Mesodermal cell (in vitro differentiated cells): Measurements from ENCODE around the gene ITGA2. TPM values are rescaled to one million over a fixed set of nuclear protein-coding genes. Genes with fewer than 3 reads are reported as not detected.

Experiments
- H3K27ac ChIP-seq: 2 replicates; pipeline ENCODE4 v1.7.0; 2013; ENCODE audit warnings: mild to moderate bottlenecking, low read depth, low read length, moderate library complexity; ENCODE audit not compliant: severe bottlenecking
- H3K36me3 ChIP-seq: 2 replicates; pipeline ENCODE4 v1.7.1; 2013; ENCODE audit warnings: mild to moderate bottlenecking, low read length, moderate library complexity; ENCODE audit not compliant: control insufficient read depth, insufficient read depth
- H3K4me1 ChIP-seq: one replicate; pipeline ENCODE4 v1.7.1; 2013; ENCODE audit warnings: mild to moderate bottlenecking, low read length; ENCODE audit not compliant: insufficient read depth, control insufficient read depth, poor library complexity, severe bottlenecking
- H3K4me3 ChIP-seq: 2 replicates; pipeline ENCODE4 v1.7.0; 2013; ENCODE audit warnings: low read length, control low read depth, mild to moderate bottlenecking; ENCODE audit not compliant: insufficient read depth, poor library complexity, severe bottlenecking; ENCODE audit errors: extremely low read depth
- H3K9me3 ChIP-seq: 2 replicates; pipeline ENCODE4 v1.7.1; 2013; ENCODE audit warnings: mild to moderate bottlenecking, low read length, moderate library complexity; ENCODE audit not compliant: control insufficient read depth
- WGBS, 2 experiments: methylation state at CpG; one replicate each; pipeline ENCODE4 v1.1.5; 2013; ENCODE audit warnings: missing lambda C conversion rate in 2 of 2; ENCODE audit not compliant: insufficient coverage in 2 of 2; 5-methylcytosine and 5-hydroxymethylcytosine counted together
- polyA plus RNA-seq, 2 experiments: library from polyadenylated mRNA; stranded (reverse); fragments of 50-300 nt; gene quantifications; one replicate each; pipeline ENCODE4 v1.2.3, GENCODE V29; 2013

Gene ITGA2
- polyA plus RNA-seq (2013, experiment 1 of 2), result 21.7 TPM
- 22.0 TPM for polyA plus RNA-seq (2013, experiment 2 of 2)

- Histone ChIP-seq H3K36me3 (peaks cover 21% of the 10 kb centered on the region), H3K4me1 (peaks cover 28% of the 10 kb centered on the region), H3K27ac (peak within 1 kb of the TSS; percentile 12), H3K9me3 (peaks cover 4% of the 10 kb centered on the region), H3K4me3 (peak within 1 kb of the TSS; percentile 70)
- WGBS, 2 experiments, result 0 to 1% methylated on average over 36 to 64 of the region's 64 CpGs
Observed at GRCh38 chr5:52989025-52989780, at the start of gene ITGA2. Gene ITGA2, plus strand, starts transcription at chr5:52989352. Its CDS starts 117 bp downstream, at chr5:52989469.

GRCh38 chr5:52943285-52943684, 45.9 kb upstream of the ITGA2 start:
- Histone ChIP-seq H3K4me1 (peaks cover 15% of the 10 kb centered on the region), H3K9me3 (no peaks in the 10 kb centered on the region), H3K4me3 (no peak overlapping the region), H3K36me3 (peaks cover 38% of the 10 kb centered on the region), H3K27ac (no peak overlapping the region)
- 95 to 100% methylated on average over 1 to 2 of the region's 2 CpGs for WGBS, 2 experiments

- WGBS, 2 experiments, result 99 to 100% methylated on average over 4 to 7 of the region's 7 CpGs
- H3K4me1 ChIP-seq, result peaks cover 18% of the 10 kb centered on the region
- H3K4me3 ChIP-seq, result no peak overlapping the region
- no peaks in the 10 kb centered on the region for H3K9me3 ChIP-seq
- no peak overlapping the region for H3K27ac ChIP-seq
- H3K36me3 ChIP-seq, result peaks cover 38% of the 10 kb centered on the region
Observed at GRCh38 chr5:52943808-52944207, 45.3 kb upstream of the ITGA2 start.

- H3K4me1 ChIP-seq, result peaks cover 25% of the 10 kb centered on the region
- H3K9me3 ChIP-seq, result no peaks in the 10 kb centered on the region
- WGBS, 2 experiments, result 100% methylated on average over 1 of the region's 4 CpGs; no CpG with 5 or more reads in 1 of the 2 experiments
- peaks cover 38% of the 10 kb centered on the region for H3K36me3 ChIP-seq
- H3K4me3 ChIP-seq, result no peak overlapping the region
- H3K27ac ChIP-seq, result no peak overlapping the region
Observed at GRCh38 chr5:52945040-52945439, 44.1 kb upstream of the ITGA2 start.

GRCh38 chr5:52947208-52947607, 41.9 kb upstream of the ITGA2 start:
- no peak overlapping the region for H3K4me3 ChIP-seq
- peaks cover 25% of the 10 kb centered on the region for H3K36me3 ChIP-seq
- H3K27ac ChIP-seq, result no peak overlapping the region
- peaks cover 25% of the 10 kb centered on the region for H3K4me1 ChIP-seq
- no peaks in the 10 kb centered on the region for H3K9me3 ChIP-seq
- WGBS, 2 experiments, result 90% methylated on average over 2 of the region's 4 CpGs; no CpG with 5 or more reads in 1 of the 2 experiments

DNA sequence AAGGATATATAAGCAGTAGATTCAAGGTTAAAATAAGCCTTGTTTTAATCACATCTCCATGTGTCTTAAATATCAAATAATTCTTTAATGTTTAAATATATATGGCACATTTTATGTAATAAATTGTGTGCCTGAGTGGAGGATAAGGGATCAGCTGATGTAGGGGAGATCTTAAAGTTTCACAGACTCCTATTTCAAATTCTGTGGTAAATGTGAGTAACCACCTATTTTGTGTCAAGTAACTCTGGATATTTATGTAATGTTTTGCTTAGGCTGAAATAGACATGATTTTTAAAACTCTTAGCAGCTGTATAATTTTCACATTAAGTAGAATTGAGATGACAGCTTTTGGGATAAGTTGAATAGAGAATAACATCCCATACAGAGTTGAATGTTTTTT, 41.3 kb upstream of the ITGA2 start:
- Histone ChIP-seq H3K27ac (peak overlapping the region; percentile 11), H3K4me3 (no peak overlapping the region), H3K9me3 (no peaks in the 10 kb centered on the region), H3K36me3 (peaks cover 27% of the 10 kb centered on the region), H3K4me1 (peaks cover 25% of the 10 kb centered on the region)

GRCh38 chr5:52948418-52949076, 40.6 kb upstream of the ITGA2 start:
- Histone ChIP-seq H3K4me3 (no peak overlapping the region), H3K36me3 (peaks cover 26% of the 10 kb centered on the region), H3K27ac (peak overlapping the region; percentile 16), H3K9me3 (no peaks in the 10 kb centered on the region), H3K4me1 (peaks cover 25% of the 10 kb centered on the region)
- WGBS, 2 experiments, result no CpG with 5 or more reads among the region's 1 CpG

GRCh38 chr5:52950686-52951085, 38.5 kb upstream of the ITGA2 start:
- Histone ChIP-seq H3K27ac (no peak overlapping the region), H3K36me3 (peaks cover 21% of the 10 kb centered on the region), H3K9me3 (no peaks in the 10 kb centered on the region), H3K4me3 (no peak overlapping the region), H3K4me1 (peaks cover 25% of the 10 kb centered on the region)
- WGBS, 2 experiments, result no CpG with 5 or more reads among the region's 3 CpGs

DNA sequence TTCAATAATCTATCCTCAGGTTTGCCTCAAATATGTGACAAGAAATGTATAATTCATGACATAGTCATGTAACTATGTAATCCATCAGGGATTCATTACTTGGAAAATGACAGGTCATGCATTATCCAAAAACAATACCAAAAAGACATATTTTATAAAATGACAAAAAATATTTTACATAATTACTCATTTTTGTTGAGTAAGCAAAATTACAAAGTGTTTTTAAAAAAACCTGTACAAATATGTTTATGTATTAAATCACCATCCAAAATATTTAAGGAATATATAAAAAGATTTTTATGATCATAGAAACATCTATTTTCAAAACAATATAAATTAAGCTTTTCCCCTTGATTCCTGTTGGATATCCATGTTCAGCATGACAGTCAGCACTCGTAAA, 36.7 kb upstream of the ITGA2 start:
- H3K4me1 ChIP-seq, result peaks cover 16% of the 10 kb centered on the region
- H3K27ac ChIP-seq, result no peak overlapping the region
- no peak overlapping the region for H3K4me3 ChIP-seq
- H3K36me3 ChIP-seq, result peaks cover 26% of the 10 kb centered on the region
- H3K9me3 ChIP-seq, result no peaks in the 10 kb centered on the region
- WGBS, 2 experiments, result 100% methylated on average over 1 of the region's 1 CpG

GRCh38 chr5:52956014-52956413, 33.1 kb upstream of the ITGA2 start:
- Histone ChIP-seq H3K36me3 (peaks cover 12% of the 10 kb centered on the region), H3K9me3 (no peaks in the 10 kb centered on the region), H3K27ac (no peak overlapping the region), H3K4me3 (no peak overlapping the region), H3K4me1 (no peaks in the 10 kb centered on the region)
- 91 to 100% methylated on average over 4 of the region's 4 CpGs for WGBS, 2 experiments
